Ovary (tissue), 9 donors: ENCODE data around the gene HNRNPU. TPM values are rescaled to one million over a fixed set of nuclear protein-coding genes. Genes with fewer than 3 reads are reported as not detected.

Experiments used
- DNase-seq, 5 donors: peaks; one replicate each; pipeline ENCODE4 v3.0.0-alpha.2; 2019 to 2020
- H3K27ac ChIP-seq, 2 donors: fragments of 200-600 bp; one replicate each; pipeline versions ENCODE4 v1.5.1 to v1.8.0; 2019 to 2022
- H3K27me3 ChIP-seq: fragments of 200-600 bp; one replicate; pipeline ENCODE4 v1.8.0; 2022
- H3K36me3 ChIP-seq: fragments of 200-600 bp; sonication (generic); one replicate; pipeline ENCODE4 v1.5.1; 2019
- H3K4me1 ChIP-seq: one replicate; pipeline ENCODE4 v1.8.1; 2013; ENCODE audit warnings: mild to moderate bottlenecking, moderate library complexity; ENCODE audit not compliant: insufficient read depth
- H3K4me3 ChIP-seq: fragments of 200-600 bp; sonication (generic); one replicate; pipeline ENCODE4 v1.5.1; 2017
- H3K9me3 ChIP-seq, 2 donors: fragments of 200-600 bp in 1 of 2; sonication (generic) in 1 of 2; one replicate each; pipeline versions ENCODE4 v1.5.1 to v1.8.1; 2013 to 2019; ENCODE audit warnings: mild to moderate bottlenecking in 1 of 2, moderate library complexity in 1 of 2
- CTCF ChIP-seq, 3 donors: fragments of 450-650 bp in 2 of 3; fragments of 200-600 bp in 1 of 3; IDR thresholded peaks; one replicate each; pipeline versions ENCODE4 v1.5.1 to v1.8.0; 2016 to 2022; ENCODE audit warnings: antibody characterized with exemption in 3 of 3, mild to moderate bottlenecking in 1 of 3
- EP300 ChIP-seq: sonication (generic); formaldehyde crosslinking; IDR thresholded peaks from one replicate; pipeline ENCODE4 v1.6.1; 2017; ENCODE audit warnings: antibody characterized with exemption
- POLR2A ChIP-seq: fragments of 450-650 bp; IDR thresholded peaks from one replicate; pipeline ENCODE4 v1.6.1; 2017; ENCODE audit warnings: antibody characterized with exemption, mild to moderate bottlenecking, moderate library complexity
- WGBS, 3 donors: extraction: QIAGEN DNeasy Blood & Tissue Kit in 1 of 3; methylation state at CpG; one replicate each; pipeline versions ENCODE4 v1.1.5 to v1.1.7; 2013 to 2017; 5-methylcytosine and 5-hydroxymethylcytosine counted together
- intact Hi-C, 4 donors: fragments of 100-400 bp; cut with DNase I; formaldehyde crosslinking; loops; one replicate each; pipeline versions ENCODE4 v1.11.0 to v1.15.1; 2022 to 2023
- polyA plus RNA-seq, 2 donors: library from polyadenylated mRNA; stranded (reverse); fragments of 200-250 nt in 1 of 2; fragments of 350-450 nt in 1 of 2; fragmentation: Illumina TruSeq in 1 of 2; extraction: RNeasy Lipid Tissue Mini Kit (QIAGEN cat#74804) in 1 of 2; gene quantifications; one replicate each; pipeline ENCODE4 v1.2.3, GENCODE V29; 2013 to 2014
- total RNA-seq, 7 donors: library from RNA; depleted of rRNA in 2 of 7; stranded (reverse); fragments of >200 nt in 2 of 7; fragmentation: NEBNext Ultra II Directional in 3 of 7; extraction: Animal tissue kit (Norgen Biotek cat#: 25700) in 3 of 7; gene quantifications; one replicate each; pipeline versions ENCODE4 v1.1.0 to v1.2.4, GENCODE V29; 2016 to 2023
- donor health status: DM: no; HTN: no; CAD: no; lungs with moderate emphysema.
- donor health status: DM: no; HTN: no; CAD: no.
- donor health status: Bipolar disorder and iron deficiency.
- donor health status: DM: yes; HTN: yes; CAD: no.
- donor health status: DM: no; HTN: no; CAD: no.
- donor health status: DM: yes; HTN: yes; CAD: no.

HNRNPU gene
- total and polyA plus RNA-seq, 9 donors: 163 to 408 (median 314) TPM

DNA sequence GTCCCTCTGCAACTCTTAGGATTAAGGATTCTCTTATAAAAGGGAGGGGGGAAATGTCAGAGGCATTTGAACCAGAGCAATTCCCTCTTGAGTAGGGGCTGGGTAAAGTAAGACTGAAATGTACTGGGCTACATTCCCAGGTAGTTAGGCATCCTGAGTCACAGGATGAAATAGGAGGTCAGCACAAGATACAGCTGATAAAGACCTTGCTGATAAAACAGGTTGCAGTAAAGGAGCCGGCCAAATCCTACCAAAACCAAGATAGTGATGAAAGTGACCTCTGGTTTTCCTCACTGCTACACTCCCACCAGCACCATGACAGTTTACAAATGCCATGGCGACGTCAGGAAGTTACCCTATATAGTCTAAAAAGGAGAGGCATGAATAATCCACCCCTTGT is 43.2 kb downstream of the HNRNPU start:
- TF ChIP-seq CTCF (IDR thresholded peaks at IDR 0.05): no peak
- no peak for TF ChIP-seq EP300
- no peak for TF ChIP-seq POLR2A
- H3K4me1 ChIP-seq: no peaks in the 10 kb centered on the region
- intact Hi-C loops: no loop called here
- no peak overlapping the region for H3K4me3 ChIP-seq
- no peaks in the 10 kb centered on the region for H3K36me3 ChIP-seq
- no peaks in the 10 kb centered on the region for H3K9me3 ChIP-seq
- H3K27me3 ChIP-seq: no peaks in the 10 kb centered on the region
- no peak overlapping the region for H3K27ac ChIP-seq
- DNase-seq: no peak
- 55 to 67% (median 55%) methylated on average over 3 of the region's 3 CpGs for WGBS, 3 donors

DNA sequence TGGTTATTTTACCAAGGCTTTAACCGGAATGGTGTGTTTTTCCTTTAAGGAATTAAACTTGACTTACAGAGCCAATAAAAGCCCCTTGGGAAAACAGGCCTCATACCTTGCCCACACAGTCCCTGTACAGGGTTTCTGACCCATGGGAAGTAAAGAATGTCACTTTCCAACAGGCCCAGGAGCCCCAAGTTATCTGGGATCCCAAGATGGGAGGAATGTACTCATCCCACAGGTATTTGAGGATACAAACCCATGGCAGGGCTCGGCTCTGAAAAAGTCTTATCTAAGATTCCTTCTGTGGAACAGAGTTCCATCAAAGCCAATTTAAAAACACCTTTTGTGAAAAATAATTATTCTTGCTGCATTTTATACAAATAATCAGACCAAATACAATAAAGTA is 44.2 kb downstream of the HNRNPU start:
- no peak overlapping the region for H3K27ac ChIP-seq
- intact Hi-C loops: no loop called here
- WGBS, 3 donors: 56 to 78% (median 61%) methylated on average over 2 of the region's 2 CpGs
- H3K4me1 ChIP-seq: no peaks in the 10 kb centered on the region
- H3K4me3 ChIP-seq: no peak overlapping the region
- DNase-seq: no peak
- no peaks in the 10 kb centered on the region for H3K9me3 ChIP-seq
- TF ChIP-seq EP300 (no peak), POLR2A (no peak), CTCF (IDR thresholded peaks at IDR 0.05) (no peak)
- H3K27me3 ChIP-seq: no peaks in the 10 kb centered on the region
- no peaks in the 10 kb centered on the region for H3K36me3 ChIP-seq

DNA sequence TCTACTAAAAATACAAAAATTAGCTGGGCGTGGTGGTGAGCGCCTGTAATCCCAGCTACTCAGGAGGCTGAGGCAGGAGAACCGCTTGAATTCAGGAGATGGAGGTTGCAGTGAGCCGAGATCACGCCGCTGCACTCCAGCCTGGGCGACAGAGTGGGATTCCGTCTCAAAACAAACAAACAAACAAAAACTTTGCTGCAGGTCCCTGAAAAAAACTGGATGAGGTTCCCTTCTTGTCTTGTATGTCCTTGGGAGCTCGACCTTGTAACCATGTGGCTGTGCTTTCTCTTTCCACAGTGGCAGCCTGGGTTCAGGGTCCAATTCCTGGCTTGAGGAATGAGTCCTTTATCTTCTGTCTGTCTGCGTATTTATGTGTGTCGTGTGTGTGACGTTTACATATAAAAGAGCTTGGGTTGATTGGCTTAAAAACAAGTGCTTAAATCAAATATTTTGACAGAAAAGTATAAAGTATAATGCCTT is 46.9 kb downstream of the HNRNPU start:
- WGBS, 3 donors: 40 to 62% (median 57%) methylated on average over 12 of the region's 12 CpGs
- Histone ChIP-seq H3K36me3 (no peaks in the 10 kb centered on the region), H3K4me3 (no peak overlapping the region), H3K27me3 (no peaks in the 10 kb centered on the region), H3K9me3 (no peaks in the 10 kb centered on the region), H3K4me1 (no peaks in the 10 kb centered on the region), H3K27ac (no peak overlapping the region)
- TF ChIP-seq POLR2A: no peak
- no peak for TF ChIP-seq CTCF (IDR thresholded peaks at IDR 0.05)
- TF ChIP-seq EP300: no peak
- intact Hi-C loops: loop anchor here in 1 of 4 donors (10.0 kb wide), 1 partner anchor 227 kb away; no protein-coding TSS in a partner anchor
- no peak for DNase-seq

DNA sequence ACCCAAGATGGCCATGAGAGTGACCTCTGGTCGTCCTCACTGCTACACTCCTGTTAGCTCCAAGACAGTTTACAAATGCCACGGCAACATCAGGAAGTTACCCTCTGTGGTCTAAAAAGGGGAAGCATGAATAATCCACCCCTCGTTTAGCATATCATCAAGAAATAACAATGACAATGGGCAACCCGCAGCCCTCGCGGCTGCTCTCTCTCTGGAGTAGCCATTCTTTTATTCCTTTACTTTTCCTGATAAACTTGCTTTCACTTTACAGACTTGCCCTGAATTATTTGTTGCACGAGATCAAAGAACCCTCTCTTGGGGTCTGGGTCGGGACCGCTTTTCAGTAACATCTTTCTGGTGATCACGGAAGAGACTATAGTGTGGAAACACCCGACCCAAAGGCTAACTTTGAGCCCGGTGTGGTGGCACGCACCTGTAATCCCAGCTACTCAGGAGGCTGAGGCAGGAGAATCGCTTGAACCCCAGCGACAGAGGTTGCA is 48.7 kb downstream of the HNRNPU start:
- H3K4me1 ChIP-seq: no peaks in the 10 kb centered on the region
- no peak for TF ChIP-seq CTCF (IDR thresholded peaks at IDR 0.05)
- TF ChIP-seq POLR2A: no peak
- no peak for TF ChIP-seq EP300
- H3K9me3 ChIP-seq: no peaks in the 10 kb centered on the region
- H3K4me3 ChIP-seq: no peak overlapping the region
- intact Hi-C loops: loop anchor here in 1 of 4 donors (10.0 kb wide), 1 partner anchor 229 kb away; no protein-coding TSS in a partner anchor
- no peaks in the 10 kb centered on the region for H3K27me3 ChIP-seq
- no peak for DNase-seq
- 50 to 60% (median 54%) methylated on average over 15 of the region's 15 CpGs for WGBS, 3 donors
- no peaks in the 10 kb centered on the region for H3K36me3 ChIP-seq
- no peak overlapping the region for H3K27ac ChIP-seq
